GM21825 (cell line): ENCODE results near the gene RBFOX2.
"Not testable (repeated sequence)": the region's sequence is repeated elsewhere in the genome, so short reads cannot be mapped to it uniquely, and the experiment has no call there.

Source experiments
- ATAC-seq: cut with Tn5 transposase; IDR thresholded peaks from one replicate; pipeline ENCODE4 v1.9.1; 2021; ENCODE audit warnings: mild to moderate bottlenecking, moderate library complexity; ENCODE audit not compliant: unreplicated experiment

Gene RBFOX2

DNA sequence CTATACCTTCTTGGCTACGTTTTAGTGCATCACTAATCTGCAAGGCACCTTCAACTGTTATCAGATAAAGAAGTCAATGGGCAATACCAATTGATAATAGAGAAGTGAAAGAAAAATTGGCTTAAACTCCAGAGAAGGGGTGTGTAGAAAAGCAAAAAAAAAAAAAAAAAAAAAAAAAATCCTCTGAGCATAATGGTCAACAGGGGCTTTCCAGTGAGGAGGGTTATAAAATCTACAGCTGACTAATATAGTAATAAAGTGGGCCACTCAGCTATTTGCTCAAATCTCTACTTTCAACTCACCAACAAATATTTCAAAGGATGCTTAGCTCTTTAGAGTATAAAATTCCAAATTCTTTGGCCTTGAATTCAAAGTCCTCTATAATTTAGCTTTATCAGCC, 233.1 kb downstream of the RBFOX2 start:
- ATAC-seq: no peak

DNA sequence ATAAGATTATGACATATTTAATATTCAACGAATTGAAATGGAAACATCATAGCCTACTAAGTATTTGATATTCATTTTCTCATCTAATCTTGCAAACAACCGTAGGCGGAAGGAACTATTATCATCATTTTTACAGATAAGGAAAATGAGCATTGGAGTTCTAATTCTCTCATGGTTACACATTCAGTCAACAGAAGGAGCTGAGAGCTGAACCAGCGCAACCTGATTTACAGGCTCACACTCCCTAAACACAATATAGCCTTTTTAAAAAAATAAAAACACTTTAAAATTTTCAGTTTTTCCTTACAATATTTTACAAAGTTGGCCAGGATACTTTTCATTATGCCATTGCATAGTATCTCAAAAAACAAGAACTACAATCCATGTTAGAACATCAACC, 236.1 kb downstream of the RBFOX2 start:
- no peak for ATAC-seq

DNA sequence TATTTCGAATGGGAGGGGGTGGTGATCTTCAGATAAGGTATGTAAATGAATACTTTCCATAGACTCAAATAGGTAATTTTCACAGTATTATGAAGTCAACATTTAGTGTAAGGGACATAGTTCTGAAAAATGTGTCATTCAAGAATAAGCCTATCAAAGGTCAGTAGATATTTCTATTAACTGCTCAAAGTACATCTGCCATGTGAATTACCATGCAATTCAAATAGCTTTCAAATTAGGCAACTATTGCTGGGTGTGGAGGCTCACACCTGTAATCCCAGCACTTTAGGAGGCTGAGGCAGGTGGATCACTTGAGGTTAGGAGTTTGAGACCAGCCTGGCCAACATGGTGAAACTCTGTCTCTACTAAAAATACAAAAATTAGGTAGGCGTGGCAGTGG, 236.8 kb downstream of the RBFOX2 start:
- ATAC-seq: not testable (repeated sequence)

GRCh38 chr22:35785181-35785923, 243.3 kb downstream of the RBFOX2 start:
- no peak for ATAC-seq

DNA sequence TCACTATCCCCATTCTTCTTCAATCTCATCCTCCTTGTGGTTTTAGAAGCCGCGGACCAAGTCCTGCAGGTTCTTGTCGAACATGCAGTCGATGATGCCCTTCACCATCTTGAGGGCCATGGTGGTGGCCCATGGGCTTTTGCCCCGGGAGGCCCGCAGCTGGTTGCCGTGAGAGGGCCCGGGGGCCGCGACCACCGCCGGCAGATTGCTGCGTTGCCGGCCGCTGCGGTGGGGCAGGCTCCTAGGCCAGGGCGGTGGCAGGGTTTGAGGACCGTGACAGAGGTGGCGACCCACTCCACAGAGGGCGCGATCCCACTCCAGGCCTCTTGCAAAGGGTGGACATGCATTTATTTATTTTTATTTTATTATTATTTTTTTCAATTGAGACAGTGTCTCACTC, 244.0 kb downstream of the RBFOX2 start:
- ATAC-seq: no peak

GRCh38 chr22:35783943-35784614, 244.5 kb downstream of the RBFOX2 start:
- no peak for ATAC-seq

GRCh38 chr22:35782504-35782903, 246.1 kb downstream of the RBFOX2 start:
- ATAC-seq: no peak

- ATAC-seq: no peak
These were observed 246.7 kb downstream of the RBFOX2 start for GRCh38 chr22:35781898-35782297.

- ATAC-seq: no peak
These were observed 251.2 kb downstream of the RBFOX2 start for GRCh38 chr22:35777335-35777975.

GRCh38 chr22:35775339-35775738, 253.3 kb downstream of the RBFOX2 start:
- no peak for ATAC-seq

DNA sequence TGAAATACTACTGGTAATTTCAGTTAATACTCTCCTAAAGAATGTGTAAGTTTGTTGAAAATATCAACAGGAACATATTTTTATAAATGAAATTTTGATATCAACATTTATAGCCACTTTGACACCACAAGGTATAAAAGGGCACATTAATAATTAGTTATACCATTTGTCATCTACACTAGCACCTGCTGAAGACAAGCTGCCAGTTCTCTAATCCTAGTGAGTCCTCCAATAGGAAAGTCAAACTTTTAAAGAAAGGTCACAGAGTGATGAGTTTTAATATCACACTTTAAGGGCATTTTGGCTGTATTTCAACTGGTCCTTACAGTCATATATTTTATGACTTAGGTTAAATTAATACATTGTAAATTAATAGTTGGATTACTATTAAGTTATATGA, 258.6 kb downstream of the RBFOX2 start:
- no peak for ATAC-seq

GRCh38 chr22:35766654-35767580, 261.7 kb downstream of the RBFOX2 start:
- no peak for ATAC-seq

DNA sequence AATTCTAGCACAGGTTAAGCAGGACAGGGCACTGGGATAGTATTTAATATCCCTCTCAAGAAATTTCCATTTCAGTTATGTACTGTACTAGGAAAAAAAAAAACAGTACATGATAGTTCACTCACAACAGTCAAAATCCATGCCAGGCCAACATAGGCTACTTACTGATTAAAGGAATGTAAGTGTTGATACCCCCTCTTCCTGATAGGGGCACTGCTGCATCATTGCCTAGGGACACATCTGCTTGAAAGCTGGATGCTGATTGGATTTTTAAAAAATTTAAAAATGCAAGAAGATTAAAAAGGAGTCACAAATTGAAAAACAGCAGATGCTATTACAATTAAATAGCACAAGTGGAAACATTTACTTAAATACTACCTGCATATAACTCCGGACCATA, 267.6 kb downstream of the RBFOX2 start:
- no peak for ATAC-seq

GRCh38 chr22:35758394-35758793, 270.2 kb downstream of the RBFOX2 start:
- no peak for ATAC-seq

GRCh38 chr22:35756722-35757121, 271.9 kb downstream of the RBFOX2 start:
- no peak for ATAC-seq

DNA sequence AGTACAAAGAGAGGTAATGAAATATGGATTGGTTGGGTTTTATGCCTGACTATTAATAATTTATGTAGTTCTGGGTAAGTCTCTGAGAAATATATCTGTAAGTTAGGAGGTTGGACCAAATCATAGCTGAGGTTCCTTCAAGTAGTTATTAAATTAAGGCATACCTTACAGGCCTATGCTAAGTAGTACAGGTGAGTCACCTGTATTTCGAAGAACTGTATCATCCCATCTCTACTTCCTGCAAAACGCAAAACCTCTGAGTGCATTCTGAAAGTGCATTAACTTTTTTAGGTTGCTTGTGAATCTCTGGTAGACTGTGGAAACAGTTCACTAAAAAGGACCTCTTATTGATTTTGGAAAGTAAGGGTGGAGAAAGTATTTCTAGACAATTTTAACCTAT, 273.9 kb downstream of the RBFOX2 start:
- ATAC-seq: no peak

GRCh38 chr22:35752863-35753189, 275.8 kb downstream of the RBFOX2 start:
- ATAC-seq: no peak

DNA sequence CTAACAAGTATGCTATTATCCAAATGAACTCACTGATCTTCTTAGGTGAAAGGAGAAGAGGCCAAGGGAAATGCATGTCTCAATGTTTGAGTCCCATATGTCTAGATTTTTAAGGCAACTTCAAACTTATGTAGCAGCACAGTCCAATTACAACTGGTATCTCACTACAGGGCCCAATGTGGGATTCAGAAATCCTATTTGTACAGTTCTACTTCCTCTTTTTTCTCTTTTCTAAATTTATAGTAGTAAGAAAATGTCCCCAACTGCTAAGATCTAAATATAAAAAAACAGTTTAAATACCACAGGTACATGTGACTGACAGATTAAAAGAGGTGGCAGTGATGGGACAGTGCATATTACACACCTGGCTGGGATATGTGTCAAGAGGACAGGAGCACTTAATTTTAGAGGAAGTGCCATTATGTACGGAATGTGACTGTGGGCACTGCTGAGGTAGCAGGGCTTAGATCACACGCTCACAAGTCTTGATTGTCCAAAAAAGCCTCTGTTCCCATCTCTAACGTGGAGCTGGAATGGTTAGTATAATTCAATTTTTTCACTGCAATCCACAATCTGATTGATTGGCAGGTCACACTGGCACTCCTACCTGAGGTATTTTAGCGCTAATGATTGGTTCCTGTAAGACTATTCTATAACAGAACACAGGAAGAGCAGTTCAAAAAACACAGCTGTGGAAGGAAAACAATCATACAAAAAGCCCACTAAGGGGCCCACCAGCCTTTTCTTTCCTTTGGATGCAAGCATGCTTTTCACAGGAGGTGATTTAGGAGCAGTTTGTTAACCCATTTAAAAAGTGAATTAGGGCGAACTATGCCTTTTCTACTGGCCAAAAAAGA, 276.4 kb downstream of the RBFOX2 start:
- no peak for ATAC-seq

DNA sequence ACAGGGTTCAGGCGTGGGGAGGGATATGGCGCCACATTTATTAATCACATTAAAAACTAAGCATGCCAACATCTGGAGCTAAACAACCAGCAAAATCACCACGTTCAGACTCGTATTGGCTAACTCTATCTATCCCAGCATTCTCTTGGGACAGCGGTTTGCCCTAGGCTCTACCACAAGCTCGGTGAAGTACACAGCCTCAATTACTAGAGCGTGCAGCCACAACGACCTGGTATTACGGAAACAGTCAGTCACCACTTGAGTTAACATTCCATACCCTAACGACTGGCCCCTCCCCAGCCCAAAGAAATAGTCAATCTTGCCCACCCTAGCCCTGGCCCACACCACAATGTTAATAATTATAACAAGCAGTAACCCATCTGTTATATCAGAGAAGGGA, 278.8 kb downstream of the RBFOX2 start:
- peak; percentile 78 for ATAC-seq
